ENCODE results near the gene CLASP2.

Gene CLASP2

DNA sequence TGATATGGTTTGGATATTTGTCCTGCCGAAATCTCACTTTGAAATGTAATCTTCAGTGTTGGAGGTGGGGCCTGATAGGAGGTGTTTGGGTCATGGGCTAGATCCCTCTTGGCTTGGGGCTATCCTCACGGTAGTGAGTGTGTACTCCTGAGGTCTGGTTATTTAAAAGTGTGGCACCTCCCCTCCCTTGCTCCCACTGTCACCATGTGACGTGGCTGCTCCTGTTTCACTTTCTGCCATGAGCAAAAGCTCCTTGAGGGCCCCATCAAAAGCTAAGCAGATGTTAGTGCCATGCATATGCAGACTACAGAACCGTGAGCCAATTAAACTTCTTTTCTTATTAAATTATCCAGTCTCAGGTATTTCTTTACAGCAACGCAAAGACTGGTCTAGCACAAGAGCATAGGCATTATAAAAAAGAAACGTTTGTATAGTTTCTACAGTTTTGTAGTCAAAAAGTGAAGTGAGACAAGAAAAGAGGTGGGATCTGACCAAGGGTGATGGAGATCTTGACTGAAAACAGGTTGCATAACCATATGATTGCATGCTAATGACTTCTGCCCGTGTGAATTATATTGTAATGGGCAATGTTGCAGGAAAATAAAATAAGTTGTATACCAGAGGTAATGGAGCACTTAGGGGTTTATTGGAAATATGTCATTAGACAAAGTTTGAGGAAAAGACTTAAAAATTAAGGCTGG is 28.5 kb upstream of the CLASP2 start:
- no peak overlapping the region for H3K4me3 ChIP-seq (replicated peaks; ENCODE audit: low read depth, low read length)
- TF ChIP-seq, protein P1, sequence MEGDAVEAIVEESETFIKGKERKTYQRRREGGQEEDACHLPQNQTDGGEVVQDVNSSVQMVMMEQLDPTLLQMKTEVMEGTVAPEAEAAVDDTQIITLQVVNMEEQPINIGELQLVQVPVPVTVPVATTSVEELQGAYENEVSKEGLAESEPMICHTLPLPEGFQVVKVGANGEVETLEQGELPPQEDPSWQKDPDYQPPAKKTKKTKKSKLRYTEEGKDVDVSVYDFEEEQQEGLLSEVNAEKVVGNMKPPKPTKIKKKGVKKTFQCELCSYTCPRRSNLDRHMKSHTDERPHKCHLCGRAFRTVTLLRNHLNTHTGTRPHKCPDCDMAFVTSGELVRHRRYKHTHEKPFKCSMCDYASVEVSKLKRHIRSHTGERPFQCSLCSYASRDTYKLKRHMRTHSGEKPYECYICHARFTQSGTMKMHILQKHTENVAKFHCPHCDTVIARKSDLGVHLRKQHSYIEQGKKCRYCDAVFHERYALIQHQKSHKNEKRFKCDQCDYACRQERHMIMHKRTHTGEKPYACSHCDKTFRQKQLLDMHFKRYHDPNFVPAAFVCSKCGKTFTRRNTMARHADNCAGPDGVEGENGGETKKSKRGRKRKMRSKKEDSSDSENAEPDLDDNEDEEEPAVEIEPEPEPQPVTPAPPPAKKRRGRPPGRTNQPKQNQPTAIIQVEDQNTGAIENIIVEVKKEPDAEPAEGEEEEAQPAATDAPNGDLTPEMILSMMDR (IDR thresholded peaks at IDR 0.05; ENCODE audit: low read length, missing control alignments), result no peak
- DNase-seq (ENCODE audit: low read depth), result no peak

- DNase-seq (ENCODE audit: low read depth), result no peak
- H3K4me3 ChIP-seq (replicated peaks; ENCODE audit: low read depth, low read length), result no peak overlapping the region
- TF ChIP-seq, protein P1 (IDR thresholded peaks at IDR 0.05; ENCODE audit: low read length, missing control alignments), result no peak
Measured at GRCh38 chr3:33737146-33737545, 19.1 kb upstream of the CLASP2 start.

- no peak overlapping the region for H3K4me3 ChIP-seq (replicated peaks; ENCODE audit: low read depth, low read length)
- no peak for DNase-seq (ENCODE audit: low read depth)
- TF ChIP-seq, protein P1 (IDR thresholded peaks at IDR 0.05; ENCODE audit: low read length, missing control alignments), result peak; percentile 31
Measured at GRCh38 chr3:33732394-33732793, 14.3 kb upstream of the CLASP2 start.

- H3K4me3 ChIP-seq (replicated peaks; ENCODE audit: low read depth, low read length), result no peak overlapping the region
- TF ChIP-seq, protein P1 (IDR thresholded peaks at IDR 0.05; ENCODE audit: low read length, missing control alignments), result no peak
- no peak for DNase-seq (ENCODE audit: low read depth)
Measured at GRCh38 chr3:33729993-33730392, 11.9 kb upstream of the CLASP2 start.

GRCh38 chr3:33724256-33724655 is 6.2 kb upstream of the CLASP2 start:
- no peak overlapping the region for H3K4me3 ChIP-seq (replicated peaks; ENCODE audit: low read depth, low read length)
- DNase-seq (ENCODE audit: low read depth), result no peak
- TF ChIP-seq, protein P1 (IDR thresholded peaks at IDR 0.05; ENCODE audit: low read length, missing control alignments), result no peak

- peak; percentile 63 for DNase-seq (ENCODE audit: low read depth)
- TF ChIP-seq, protein P1 (IDR thresholded peaks at IDR 0.05; ENCODE audit: low read length, missing control alignments), result no peak
- H3K4me3 ChIP-seq (replicated peaks; ENCODE audit: low read depth, low read length), result no peak overlapping the region
Measured at GRCh38 chr3:33722626-33723370, 4.7 kb upstream of the CLASP2 start.

All from fibroblast of pulmonary artery (primary cell).